22Rv1 (cell line): ENCODE results near the gene SMTNL2.
A peak's percentile ranks its signal among the peaks of the same experiment; 100 is the strongest.

Source experiments
- ZFX ChIP-seq: fragments of 450-650 bp; IDR thresholded peaks from 2 replicates; pipeline ENCODE4 v1.6.1; 2017; ENCODE audit warnings: antibody characterized with exemption, borderline replicate concordance
- TF ChIP-seq, protein P1 (sequence below): fragments of 450-650 bp; IDR thresholded peaks from 2 replicates; pipeline ENCODE4 v1.5.1; 2017; ENCODE audit warnings: mild to moderate bottlenecking

DNA sequence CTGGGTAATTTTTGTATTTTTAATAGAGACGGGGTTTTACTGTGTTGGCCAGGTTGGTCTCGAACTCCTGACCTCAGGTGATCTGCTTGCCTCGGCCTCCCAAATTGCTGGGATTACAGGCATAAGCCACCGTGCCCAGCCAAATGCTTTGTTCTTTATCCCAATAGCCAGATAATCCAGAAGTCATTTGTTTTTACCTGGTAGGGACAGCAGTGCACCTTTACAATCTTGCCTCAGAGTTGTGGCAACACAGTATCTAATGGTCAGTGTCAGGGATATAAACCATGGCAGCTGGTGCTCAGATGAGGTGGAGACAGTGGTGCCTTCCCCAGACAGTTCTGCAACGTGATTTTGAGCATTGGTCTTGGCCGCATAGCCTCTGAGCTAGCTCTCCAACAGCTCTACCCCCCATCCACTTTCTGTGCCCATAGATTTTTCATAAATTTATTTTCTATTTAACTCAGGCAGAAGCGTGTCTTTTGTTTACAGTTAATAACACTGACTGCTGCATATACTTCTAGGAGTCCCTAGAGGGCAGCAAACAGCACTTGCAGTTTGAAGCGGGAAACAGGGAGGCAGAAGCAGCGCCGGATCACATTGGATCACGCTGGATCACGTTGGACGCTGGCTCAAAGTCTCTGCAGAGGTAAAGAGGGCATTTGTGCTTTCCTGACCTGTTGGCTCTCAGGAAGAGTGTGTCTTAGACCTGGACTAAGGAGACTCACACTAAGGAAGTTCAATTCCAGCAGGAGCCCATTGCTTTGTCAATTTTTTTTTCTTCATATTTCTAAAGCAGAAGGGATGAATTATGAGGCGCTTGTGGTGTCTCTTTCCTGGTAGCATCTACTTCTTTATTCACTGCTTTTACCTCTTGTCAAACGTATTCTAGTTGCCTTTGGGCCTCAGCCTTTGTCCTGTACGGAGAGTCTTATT is 18.9 kb upstream of the SMTNL2 start:
- TF ChIP-seq, protein P1, sequence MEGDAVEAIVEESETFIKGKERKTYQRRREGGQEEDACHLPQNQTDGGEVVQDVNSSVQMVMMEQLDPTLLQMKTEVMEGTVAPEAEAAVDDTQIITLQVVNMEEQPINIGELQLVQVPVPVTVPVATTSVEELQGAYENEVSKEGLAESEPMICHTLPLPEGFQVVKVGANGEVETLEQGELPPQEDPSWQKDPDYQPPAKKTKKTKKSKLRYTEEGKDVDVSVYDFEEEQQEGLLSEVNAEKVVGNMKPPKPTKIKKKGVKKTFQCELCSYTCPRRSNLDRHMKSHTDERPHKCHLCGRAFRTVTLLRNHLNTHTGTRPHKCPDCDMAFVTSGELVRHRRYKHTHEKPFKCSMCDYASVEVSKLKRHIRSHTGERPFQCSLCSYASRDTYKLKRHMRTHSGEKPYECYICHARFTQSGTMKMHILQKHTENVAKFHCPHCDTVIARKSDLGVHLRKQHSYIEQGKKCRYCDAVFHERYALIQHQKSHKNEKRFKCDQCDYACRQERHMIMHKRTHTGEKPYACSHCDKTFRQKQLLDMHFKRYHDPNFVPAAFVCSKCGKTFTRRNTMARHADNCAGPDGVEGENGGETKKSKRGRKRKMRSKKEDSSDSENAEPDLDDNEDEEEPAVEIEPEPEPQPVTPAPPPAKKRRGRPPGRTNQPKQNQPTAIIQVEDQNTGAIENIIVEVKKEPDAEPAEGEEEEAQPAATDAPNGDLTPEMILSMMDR: peak; percentile 96
- no peak for TF ChIP-seq ZFX
